ENCODE data around the gene CTPS1.

Gene CTPS1

DNA sequence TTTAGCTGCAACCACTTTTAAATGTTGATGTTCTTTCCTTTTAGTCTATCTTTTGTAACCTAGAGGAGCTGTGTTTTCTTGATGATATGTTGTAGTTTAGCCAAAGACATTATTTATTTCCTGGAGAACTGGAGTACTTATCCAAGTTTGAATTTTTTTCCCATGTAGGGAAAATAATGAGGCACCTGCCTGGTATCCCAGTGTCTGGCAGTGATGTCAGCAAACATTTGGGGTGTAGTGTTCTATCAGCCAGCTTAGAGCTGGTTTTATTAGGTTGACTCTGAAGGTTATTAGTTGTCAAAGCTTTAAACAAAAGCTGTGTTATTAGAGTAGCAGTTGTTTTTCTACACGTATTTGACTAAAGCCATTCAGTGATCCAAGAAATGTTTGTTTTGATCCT, 3.2 kb downstream of the CTPS1 start:
- H3K4me1 ChIP-seq (ENCODE audit: control insufficient read depth, insufficient read depth, low read length, unreplicated experiment), result peaks cover 39% of the 10 kb centered on the region
- no peak overlapping the region for H3K4me3 ChIP-seq (ENCODE audit: low read depth, low read length)
- H3K27me3 ChIP-seq (ENCODE audit: insufficient read depth, low read length), result no peaks in the 10 kb centered on the region
- H3K79me2 ChIP-seq (ENCODE audit: control insufficient read depth, insufficient read depth, low read length, unreplicated experiment), result peaks cover 75% of the 10 kb centered on the region
- H3K36me3 ChIP-seq (ENCODE audit: insufficient read depth, low read length), result peaks cover 38% of the 10 kb centered on the region
- H3K27ac ChIP-seq (ENCODE audit: low read depth, low read length), result no peak overlapping the region
- no peak overlapping the region for H2AFZ ChIP-seq (ENCODE audit: low read length, unreplicated experiment)

DNA sequence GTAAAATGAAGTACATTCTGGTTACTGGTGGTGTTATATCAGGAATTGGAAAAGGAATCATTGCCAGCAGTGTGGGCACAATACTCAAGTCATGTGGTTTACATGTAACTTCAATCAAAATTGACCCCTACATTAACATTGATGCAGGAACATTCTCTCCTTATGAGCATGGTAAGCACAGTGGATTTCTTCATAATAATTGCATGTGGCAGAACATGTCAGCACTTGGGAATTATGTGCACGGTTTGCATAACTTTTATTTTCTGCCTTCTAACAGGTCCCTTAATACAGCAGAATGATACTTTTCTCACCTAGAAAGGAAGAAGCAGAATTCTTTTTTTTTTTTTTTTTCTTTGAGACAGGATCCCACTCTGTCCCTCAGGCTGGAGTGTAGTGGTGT, 3.8 kb downstream of the CTPS1 start:
- Histone ChIP-seq H3K4me3 (ENCODE audit: low read depth, low read length) (no peak overlapping the region), H3K27ac (ENCODE audit: low read depth, low read length) (no peak overlapping the region), H3K4me1 (ENCODE audit: control insufficient read depth, insufficient read depth, low read length, unreplicated experiment) (peaks cover 39% of the 10 kb centered on the region), H3K36me3 (ENCODE audit: insufficient read depth, low read length) (peaks cover 43% of the 10 kb centered on the region), H3K79me2 (ENCODE audit: control insufficient read depth, insufficient read depth, low read length, unreplicated experiment) (peaks cover 75% of the 10 kb centered on the region), H3K27me3 (ENCODE audit: insufficient read depth, low read length) (no peaks in the 10 kb centered on the region), H2AFZ (ENCODE audit: low read length, unreplicated experiment) (no peak overlapping the region)

DNA sequence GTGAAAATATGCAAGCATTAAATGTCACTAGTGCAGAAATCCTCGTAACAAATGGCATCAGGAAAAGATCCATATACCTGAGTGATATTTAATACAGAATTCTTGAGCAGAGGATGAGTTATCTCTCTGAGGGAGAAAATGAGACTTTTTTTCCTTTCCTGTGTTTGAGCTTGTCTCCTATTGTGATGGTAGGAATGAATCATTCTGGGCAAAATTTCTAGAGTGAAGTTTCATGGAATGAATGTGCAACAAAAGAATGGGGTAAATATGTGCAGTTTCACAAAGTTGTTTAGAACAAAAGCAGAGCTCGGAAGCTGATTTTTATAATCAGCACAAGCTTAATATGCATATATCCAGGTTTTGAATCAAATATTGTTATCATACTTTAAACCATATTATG, 4.6 kb downstream of the CTPS1 start:
- H3K79me2 ChIP-seq (ENCODE audit: control insufficient read depth, insufficient read depth, low read length, unreplicated experiment), result peaks cover 75% of the 10 kb centered on the region
- no peaks in the 10 kb centered on the region for H3K27me3 ChIP-seq (ENCODE audit: insufficient read depth, low read length)
- peaks cover 51% of the 10 kb centered on the region for H3K36me3 ChIP-seq (ENCODE audit: insufficient read depth, low read length)
- H3K4me1 ChIP-seq (ENCODE audit: control insufficient read depth, insufficient read depth, low read length, unreplicated experiment), result peaks cover 39% of the 10 kb centered on the region
- no peak overlapping the region for H3K4me3 ChIP-seq (ENCODE audit: low read depth, low read length)
- no peak overlapping the region for H2AFZ ChIP-seq (ENCODE audit: low read length, unreplicated experiment)
- no peak overlapping the region for H3K27ac ChIP-seq (ENCODE audit: low read depth, low read length)

DNA sequence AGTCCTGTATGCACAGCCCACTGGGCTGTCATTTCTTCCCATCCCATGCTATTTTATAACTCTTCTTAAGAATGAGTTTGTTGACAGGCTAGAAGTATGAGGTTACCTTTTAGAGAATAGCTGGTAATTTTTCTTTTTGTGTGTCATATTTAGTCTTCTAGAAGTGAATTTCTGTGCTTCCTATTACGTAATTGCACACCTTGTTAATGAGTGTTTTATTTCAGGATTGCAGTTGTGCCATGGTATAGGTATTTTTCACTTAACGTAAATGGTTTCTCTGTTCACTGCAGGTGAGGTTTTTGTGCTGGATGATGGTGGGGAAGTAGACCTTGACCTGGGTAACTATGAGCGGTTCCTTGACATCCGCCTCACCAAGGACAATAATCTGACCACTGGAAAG, 5.0 kb downstream of the CTPS1 start:
- H3K36me3 ChIP-seq (ENCODE audit: insufficient read depth, low read length), result peaks cover 54% of the 10 kb centered on the region
- H3K27ac ChIP-seq (ENCODE audit: low read depth, low read length), result no peak overlapping the region
- H3K4me3 ChIP-seq (ENCODE audit: low read depth, low read length), result no peak overlapping the region
- peaks cover 39% of the 10 kb centered on the region for H3K4me1 ChIP-seq (ENCODE audit: control insufficient read depth, insufficient read depth, low read length, unreplicated experiment)
- H3K79me2 ChIP-seq (ENCODE audit: control insufficient read depth, insufficient read depth, low read length, unreplicated experiment), result peaks cover 75% of the 10 kb centered on the region
- no peaks in the 10 kb centered on the region for H3K27me3 ChIP-seq (ENCODE audit: insufficient read depth, low read length)
- no peak overlapping the region for H2AFZ ChIP-seq (ENCODE audit: low read length, unreplicated experiment)

DNA sequence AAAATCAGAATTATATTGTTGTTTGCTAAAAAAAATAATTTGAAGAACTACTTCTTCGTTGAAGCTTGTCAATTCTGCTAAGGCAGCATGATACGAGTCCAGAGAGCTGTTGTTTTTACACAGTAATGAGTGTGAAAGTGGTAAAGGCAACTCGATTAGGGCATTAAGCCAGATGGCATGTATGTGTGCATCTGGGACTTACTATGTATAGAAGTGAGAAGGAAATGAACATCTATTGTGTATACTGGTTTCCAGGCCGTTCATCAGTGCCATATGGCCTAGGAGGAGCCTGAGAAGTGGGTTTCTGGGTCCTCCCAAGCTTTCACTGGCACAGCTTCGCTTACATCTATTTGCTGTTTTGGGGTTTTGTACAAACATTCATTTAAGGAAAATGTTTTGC, 5.7 kb downstream of the CTPS1 start:
- H3K79me2 ChIP-seq (ENCODE audit: control insufficient read depth, insufficient read depth, low read length, unreplicated experiment), result peaks cover 70% of the 10 kb centered on the region

DNA sequence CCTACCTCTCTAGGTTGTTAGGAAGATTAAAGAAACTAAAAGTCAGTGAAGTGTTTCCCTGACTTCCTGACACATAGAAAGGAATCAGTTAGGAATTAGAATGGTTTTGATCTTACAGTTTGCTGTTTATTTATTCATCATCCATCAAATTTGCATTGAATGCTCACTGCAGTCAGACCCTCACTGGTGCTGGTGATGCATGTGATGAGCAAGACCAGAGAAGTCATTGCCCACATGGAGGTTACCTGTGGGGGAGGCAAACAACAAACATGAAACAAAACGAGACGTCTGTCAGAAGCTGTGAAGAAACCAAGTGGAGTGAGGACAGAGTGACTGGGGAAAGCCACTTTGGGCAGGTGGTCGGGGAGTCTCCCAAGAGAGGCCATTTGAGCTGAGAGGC, 6.4 kb downstream of the CTPS1 start:
- Histone ChIP-seq H2AFZ (ENCODE audit: low read length, unreplicated experiment) (no peak overlapping the region), H3K4me3 (ENCODE audit: low read depth, low read length) (no peak overlapping the region), H3K27ac (ENCODE audit: low read depth, low read length) (no peak overlapping the region), H3K27me3 (ENCODE audit: insufficient read depth, low read length) (no peaks in the 10 kb centered on the region), H3K79me2 (ENCODE audit: control insufficient read depth, insufficient read depth, low read length, unreplicated experiment) (peaks cover 66% of the 10 kb centered on the region), H3K36me3 (ENCODE audit: insufficient read depth, low read length) (peaks cover 56% of the 10 kb centered on the region), H3K4me1 (ENCODE audit: control insufficient read depth, insufficient read depth, low read length, unreplicated experiment) (peaks cover 36% of the 10 kb centered on the region)

More for the DNA sequence above, 5.7 kb downstream of the CTPS1 start:
- no peaks in the 10 kb centered on the region for H3K27me3 ChIP-seq (ENCODE audit: insufficient read depth, low read length)
- H3K27ac ChIP-seq (ENCODE audit: low read depth, low read length), result no peak overlapping the region
- no peak overlapping the region for H3K4me3 ChIP-seq (ENCODE audit: low read depth, low read length)
- H2AFZ ChIP-seq (ENCODE audit: low read length, unreplicated experiment), result no peak overlapping the region
- peaks cover 39% of the 10 kb centered on the region for H3K4me1 ChIP-seq (ENCODE audit: control insufficient read depth, insufficient read depth, low read length, unreplicated experiment)
- peaks cover 56% of the 10 kb centered on the region for H3K36me3 ChIP-seq (ENCODE audit: insufficient read depth, low read length)

DNA sequence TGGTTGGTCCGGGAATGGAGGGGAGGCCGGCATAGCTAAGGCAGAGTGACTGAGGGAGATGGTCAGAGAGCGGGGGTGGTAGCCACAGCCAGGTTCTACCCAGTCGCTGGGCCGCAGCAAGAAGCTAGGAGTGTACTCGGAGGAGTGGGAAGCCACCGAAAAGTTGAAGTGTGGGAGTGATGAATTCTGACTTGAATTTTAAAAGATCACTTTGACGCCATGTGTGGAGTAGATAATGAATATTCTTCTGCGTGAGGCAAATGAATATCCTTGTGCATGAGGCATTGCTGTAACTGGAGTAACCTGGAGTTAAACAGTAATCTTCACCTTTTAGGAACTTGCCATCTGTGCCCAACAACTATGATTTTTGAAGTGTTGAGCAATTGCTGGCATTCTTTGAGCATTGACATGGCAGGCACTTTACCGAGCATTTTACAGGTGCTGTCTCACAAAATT, 6.9 kb downstream of the CTPS1 start:
- H3K4me1 ChIP-seq (ENCODE audit: control insufficient read depth, insufficient read depth, low read length, unreplicated experiment), result peaks cover 31% of the 10 kb centered on the region
- peaks cover 61% of the 10 kb centered on the region for H3K36me3 ChIP-seq (ENCODE audit: insufficient read depth, low read length)
- H2AFZ ChIP-seq (ENCODE audit: low read length, unreplicated experiment), result no peak overlapping the region
- H3K4me3 ChIP-seq (ENCODE audit: low read depth, low read length), result no peak overlapping the region
- no peaks in the 10 kb centered on the region for H3K27me3 ChIP-seq (ENCODE audit: insufficient read depth, low read length)
- H3K79me2 ChIP-seq (ENCODE audit: control insufficient read depth, insufficient read depth, low read length, unreplicated experiment), result peaks cover 62% of the 10 kb centered on the region
- H3K27ac ChIP-seq (ENCODE audit: low read depth, low read length), result no peak overlapping the region

DNA sequence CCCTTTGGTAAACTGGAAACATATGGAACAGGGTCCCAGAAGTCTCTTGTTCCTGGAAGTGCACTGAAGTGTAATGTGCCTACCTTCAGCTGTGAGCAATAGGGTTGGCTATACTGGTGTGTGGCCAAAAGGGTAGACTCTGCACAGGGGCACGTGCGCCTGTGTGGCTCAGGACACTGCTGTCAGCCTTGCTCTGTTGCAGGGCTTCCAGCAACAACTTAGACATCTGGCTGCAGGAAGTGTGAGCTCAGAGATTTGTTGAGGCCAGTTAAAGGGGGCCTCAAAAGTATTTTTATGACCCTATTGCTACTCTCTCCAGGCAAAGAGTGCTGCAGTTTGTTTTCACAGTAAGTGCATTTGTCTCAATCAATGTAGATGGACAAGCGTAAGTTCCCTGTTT, 7.5 kb downstream of the CTPS1 start:
- Histone ChIP-seq H3K27me3 (ENCODE audit: insufficient read depth, low read length) (no peaks in the 10 kb centered on the region), H2AFZ (ENCODE audit: low read length, unreplicated experiment) (no peak overlapping the region), H3K4me3 (ENCODE audit: low read depth, low read length) (no peak overlapping the region), H3K4me1 (ENCODE audit: control insufficient read depth, insufficient read depth, low read length, unreplicated experiment) (peaks cover 25% of the 10 kb centered on the region), H3K79me2 (ENCODE audit: control insufficient read depth, insufficient read depth, low read length, unreplicated experiment) (peaks cover 59% of the 10 kb centered on the region), H3K27ac (ENCODE audit: low read depth, low read length) (no peak overlapping the region), H3K36me3 (ENCODE audit: insufficient read depth, low read length) (peaks cover 67% of the 10 kb centered on the region)

DNA sequence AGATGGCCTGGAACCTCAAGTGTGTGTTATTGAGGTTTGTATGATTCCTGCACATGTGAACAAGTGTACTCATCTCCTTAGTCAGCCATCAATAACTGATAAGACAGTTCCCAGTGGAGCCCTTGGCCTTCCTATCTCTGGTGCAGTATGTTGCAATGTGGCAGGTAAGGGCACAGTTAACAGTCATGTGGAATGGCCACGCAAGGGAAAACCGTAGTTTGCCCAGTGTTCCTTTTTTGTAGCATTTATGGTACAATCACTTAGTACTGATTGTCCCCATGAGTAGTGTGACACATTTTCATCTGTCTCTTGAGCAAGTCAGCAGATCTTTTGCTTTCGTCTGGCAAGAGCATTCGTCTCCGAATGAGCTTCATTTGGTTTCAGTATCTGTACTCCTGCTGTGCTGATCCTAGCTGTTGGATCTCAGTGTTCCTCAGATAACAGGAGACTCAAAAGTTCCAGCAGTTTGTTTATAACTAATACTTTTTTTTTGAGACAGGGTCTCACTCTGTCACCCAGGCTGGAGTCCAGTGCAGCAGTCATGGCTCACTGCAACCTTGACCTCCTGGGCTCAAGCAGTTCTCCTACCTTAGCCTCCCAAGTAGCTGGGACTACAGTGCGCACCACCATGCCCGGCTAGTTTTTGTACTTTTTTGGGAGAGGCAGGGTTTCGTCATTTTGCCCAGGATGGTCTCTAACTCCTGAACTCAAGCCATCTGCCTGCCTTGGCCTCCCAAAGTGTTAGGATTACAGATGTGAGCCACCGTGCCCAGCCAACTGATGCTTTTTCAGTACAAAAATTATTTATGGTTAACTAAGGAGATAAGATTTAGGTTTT, 8.2 kb downstream of the CTPS1 start:
- Histone ChIP-seq H3K36me3 (ENCODE audit: insufficient read depth, low read length) (peaks cover 71% of the 10 kb centered on the region), H2AFZ (ENCODE audit: low read length, unreplicated experiment) (no peak overlapping the region), H3K4me1 (ENCODE audit: control insufficient read depth, insufficient read depth, low read length, unreplicated experiment) (peaks cover 19% of the 10 kb centered on the region), H3K27ac (ENCODE audit: low read depth, low read length) (no peak overlapping the region), H3K27me3 (ENCODE audit: insufficient read depth, low read length) (no peaks in the 10 kb centered on the region), H3K4me3 (ENCODE audit: low read depth, low read length) (no peak overlapping the region), H3K79me2 (ENCODE audit: control insufficient read depth, insufficient read depth, low read length, unreplicated experiment) (peaks cover 52% of the 10 kb centered on the region)

DNA sequence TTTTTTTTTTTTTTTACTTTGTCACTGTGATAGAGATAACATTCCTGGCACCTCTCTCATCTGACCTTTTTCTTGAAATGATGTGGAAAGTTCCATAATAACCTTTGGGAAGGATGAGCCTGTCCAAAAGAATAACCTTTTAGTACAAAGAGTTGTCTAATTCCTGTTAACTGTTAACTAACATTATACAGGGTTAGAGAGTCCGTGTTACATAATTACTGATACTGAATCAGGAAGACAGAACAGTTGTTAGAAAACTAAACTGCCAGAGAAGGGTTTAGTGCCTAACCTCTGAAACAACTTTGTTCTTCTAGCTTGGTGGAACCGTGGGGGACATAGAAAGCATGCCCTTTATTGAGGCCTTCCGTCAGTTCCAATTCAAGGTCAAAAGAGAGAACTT, 8.8 kb downstream of the CTPS1 start:
- Histone ChIP-seq H3K36me3 (ENCODE audit: insufficient read depth, low read length) (peaks cover 71% of the 10 kb centered on the region), H3K79me2 (ENCODE audit: control insufficient read depth, insufficient read depth, low read length, unreplicated experiment) (peaks cover 49% of the 10 kb centered on the region), H3K27ac (ENCODE audit: low read depth, low read length) (no peak overlapping the region)

DNA sequence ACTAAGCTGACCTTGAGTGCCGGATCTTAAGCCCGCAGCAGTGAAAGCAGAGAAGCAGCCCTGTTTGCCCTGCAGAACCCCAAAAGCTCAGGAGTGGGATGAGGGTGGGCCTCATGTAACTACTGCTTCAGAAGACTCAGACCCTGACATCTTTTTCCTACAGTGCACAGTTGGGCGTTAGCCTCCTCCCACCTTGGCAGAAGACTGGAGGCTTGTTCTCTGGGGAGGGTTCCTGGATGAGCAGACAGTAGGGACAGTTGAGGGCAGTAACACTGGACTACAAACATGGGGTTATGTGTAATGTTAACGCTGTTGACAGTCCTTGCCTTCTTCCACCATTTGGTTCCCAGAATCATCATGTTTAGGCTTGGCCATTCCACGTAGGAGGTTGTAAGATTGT, 9.6 kb downstream of the CTPS1 start:
- peaks cover 5% of the 10 kb centered on the region for H3K4me1 ChIP-seq (ENCODE audit: control insufficient read depth, insufficient read depth, low read length, unreplicated experiment)
- no peak overlapping the region for H3K4me3 ChIP-seq (ENCODE audit: low read depth, low read length)
- peaks cover 41% of the 10 kb centered on the region for H3K79me2 ChIP-seq (ENCODE audit: control insufficient read depth, insufficient read depth, low read length, unreplicated experiment)
- H3K36me3 ChIP-seq (ENCODE audit: insufficient read depth, low read length), result peaks cover 67% of the 10 kb centered on the region
- no peak overlapping the region for H3K27ac ChIP-seq (ENCODE audit: low read depth, low read length)
- no peak overlapping the region for H2AFZ ChIP-seq (ENCODE audit: low read length, unreplicated experiment)
- H3K27me3 ChIP-seq (ENCODE audit: insufficient read depth, low read length), result no peaks in the 10 kb centered on the region

More for the DNA sequence above, 8.8 kb downstream of the CTPS1 start:
- H3K4me3 ChIP-seq (ENCODE audit: low read depth, low read length), result no peak overlapping the region
- no peak overlapping the region for H2AFZ ChIP-seq (ENCODE audit: low read length, unreplicated experiment)
- H3K4me1 ChIP-seq (ENCODE audit: control insufficient read depth, insufficient read depth, low read length, unreplicated experiment), result peaks cover 13% of the 10 kb centered on the region
- no peaks in the 10 kb centered on the region for H3K27me3 ChIP-seq (ENCODE audit: insufficient read depth, low read length)
